ENCODE measurements around the gene KLHL30.

- TF ChIP-seq POLR2A (IDR thresholded peaks at IDR 0.05), result no peak
- TF ChIP-seq CTCF (IDR thresholded peaks at IDR 0.05), result no peak
These were observed 11.5 kb downstream of the KLHL30 start for GRCh38 chr2:238149841-238150572.

Data from adrenal gland (tissue), 5 donors.